HTERT RPE-1 (cell line): ENCODE measurements around the gene OR10H4.
"Not testable (repeated sequence)": the region's sequence is repeated elsewhere in the genome, so short reads cannot be mapped to it uniquely, and the experiment has no call there.

Experiments
- in situ Hi-C: fragments of 300-500 bp; cut with MboI; formaldehyde crosslinking; loops from 4 replicates; pipeline ENCODE4 v1.14.3; 2020; ENCODE audit warnings: low sequenced_read_pairs

Gene OR10H4

GRCh38 chr19:15948223-15949058 is at the start of gene OR10H4:
Gene OR10H4, plus strand, starts transcription at chr19:15949008. Its CDS starts 0 bp downstream, at chr19:15949008.
- in situ Hi-C loops: no loop called here

DNA sequence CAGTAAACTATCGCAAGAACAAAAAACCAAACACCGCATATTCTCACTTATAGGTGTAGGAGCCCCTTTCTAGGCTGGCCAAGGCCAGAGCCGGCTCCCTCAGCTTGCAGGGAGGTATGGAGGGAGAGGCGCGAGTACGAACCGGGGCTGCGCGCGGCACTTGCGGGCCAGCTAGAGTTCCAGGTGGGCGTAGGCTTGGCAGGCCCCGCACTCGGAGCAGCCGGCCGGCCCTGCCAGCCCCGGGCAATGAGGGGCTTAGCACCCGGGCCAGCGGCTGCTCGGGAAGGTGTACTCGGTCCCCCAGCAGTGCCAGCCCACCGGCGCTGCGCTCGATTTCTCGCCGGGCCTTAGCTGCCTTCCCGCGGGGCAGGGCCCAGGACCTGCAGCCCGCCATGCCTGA is 49.2 kb upstream of the OR10H4 start:
- in situ Hi-C loops: not testable (repeated sequence)

GRCh38 chr19:15900032-15900431 is 48.8 kb upstream of the OR10H4 start:
- in situ Hi-C loops: not testable (repeated sequence)

DNA sequence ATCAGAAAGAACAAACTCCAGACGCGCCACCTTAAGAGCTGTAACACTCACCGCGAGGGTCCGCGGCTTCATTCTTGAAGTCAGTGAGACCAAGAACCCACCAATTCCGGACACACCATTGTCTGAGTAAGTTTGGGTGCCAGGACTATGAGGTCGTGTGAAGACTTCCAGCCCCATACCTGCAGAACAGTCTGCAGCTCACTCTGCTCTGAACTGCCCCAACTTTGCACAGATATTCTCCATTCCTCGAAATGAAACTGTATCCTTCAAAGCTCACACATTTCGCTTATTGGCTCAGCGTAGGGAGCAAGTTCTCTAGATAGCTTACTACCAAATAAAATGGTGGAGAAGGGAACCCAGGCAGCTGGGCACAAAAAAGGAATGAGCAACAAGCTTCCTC is 48.3 kb upstream of the OR10H4 start:
- in situ Hi-C loops: no loop called here

DNA sequence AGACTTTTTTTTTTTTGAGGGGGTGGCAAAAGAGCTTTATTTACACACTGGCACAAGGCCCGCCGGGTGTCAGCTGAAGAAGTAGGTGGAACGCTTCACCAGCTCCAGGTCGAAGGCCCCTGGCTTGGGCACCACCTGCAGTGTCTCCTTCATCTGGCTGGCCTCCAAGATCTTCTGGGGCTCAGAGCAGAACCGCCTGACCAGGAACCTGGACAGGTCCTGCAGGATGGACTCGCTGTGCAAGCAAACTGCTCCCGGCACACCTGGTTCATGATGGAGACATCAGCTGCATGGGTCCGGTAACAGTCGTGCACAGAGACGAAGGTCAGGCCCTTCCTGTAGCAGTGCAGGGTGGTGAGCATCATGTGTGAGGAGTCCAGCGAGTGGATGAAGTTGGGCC is 46.6 kb upstream of the OR10H4 start:
- in situ Hi-C loops: no loop called here

GRCh38 chr19:15902898-15903297 is 45.9 kb upstream of the OR10H4 start:
- in situ Hi-C loops: not testable (repeated sequence)

- in situ Hi-C loops: no loop called here
Measured at GRCh38 chr19:15905026-15905425, 43.8 kb upstream of the OR10H4 start.

DNA sequence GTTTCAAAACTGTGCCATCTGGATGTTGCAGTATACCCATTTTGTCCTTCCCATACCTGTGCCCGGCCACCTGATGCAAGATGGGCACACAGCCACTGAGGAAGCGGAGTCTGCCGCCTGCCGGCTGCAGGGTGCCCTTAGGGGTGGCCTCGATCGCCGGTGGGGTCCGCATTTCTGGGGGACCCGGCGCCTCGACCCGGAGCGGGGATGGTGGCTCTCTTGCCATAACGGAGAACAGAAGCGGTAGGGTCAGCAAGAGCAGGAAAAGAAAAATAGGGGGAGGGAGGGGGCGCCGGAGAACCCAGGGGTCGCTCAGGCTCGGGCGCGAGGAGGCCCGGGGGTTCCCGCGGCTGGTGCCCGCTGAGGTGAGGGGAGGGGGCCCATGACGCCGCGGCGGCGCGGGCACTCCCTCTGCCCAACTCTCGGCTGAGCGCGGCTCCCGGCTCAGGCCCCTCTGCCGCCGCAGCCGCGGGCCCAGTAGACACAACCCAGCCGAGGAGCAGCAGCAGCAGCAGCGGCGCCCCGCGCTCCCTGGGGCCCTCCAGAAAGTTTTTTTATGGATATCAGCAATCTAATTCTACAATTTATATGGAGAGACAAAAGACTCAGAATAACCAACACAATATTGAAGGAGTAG is 37.1 kb upstream of the OR10H4 start:
- in situ Hi-C loops: no loop called here

DNA sequence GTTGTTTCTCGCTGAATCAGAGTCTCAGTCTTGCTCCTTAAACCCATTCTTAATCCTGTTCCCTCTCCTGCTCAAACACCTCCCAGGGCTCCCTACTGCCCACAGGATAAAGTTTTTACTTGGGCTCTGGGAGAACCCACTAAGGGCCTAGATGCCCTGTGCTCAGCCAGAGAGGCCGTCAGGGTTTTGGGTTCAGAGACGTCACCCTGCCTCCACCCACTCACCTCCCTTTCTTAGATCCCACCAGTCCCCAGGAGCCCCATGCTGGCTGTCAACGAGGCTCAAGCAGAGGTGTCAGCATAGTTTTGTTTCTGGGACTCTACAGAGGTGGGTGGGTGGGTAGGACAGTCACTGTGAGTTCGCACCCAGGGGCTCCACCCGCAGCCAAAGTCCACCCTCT is 35.4 kb upstream of the OR10H4 start:
- in situ Hi-C loops: no loop called here

- in situ Hi-C loops: no loop called here
Measured at GRCh38 chr19:15913830-15914229, 35.0 kb upstream of the OR10H4 start.

DNA sequence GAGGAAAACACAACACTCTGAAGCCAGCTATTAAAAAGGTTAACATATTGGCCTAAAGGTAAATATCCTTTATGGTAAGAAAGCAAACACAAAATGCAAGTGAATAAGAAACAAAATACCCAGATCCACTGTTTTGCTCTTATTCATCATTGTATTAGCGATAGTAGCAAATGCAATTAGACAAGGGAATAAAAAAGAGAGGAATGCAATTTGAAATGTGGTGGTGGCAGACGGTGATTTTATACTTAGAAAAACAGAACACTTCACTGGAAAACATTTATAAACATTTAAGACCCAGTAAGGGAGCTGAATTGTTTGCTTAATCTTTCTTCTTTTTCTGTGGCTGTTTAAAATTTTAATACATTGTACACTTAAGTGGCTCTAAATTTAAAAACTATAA is 33.7 kb upstream of the OR10H4 start:
- in situ Hi-C loops: no loop called here

- in situ Hi-C loops: no loop called here
Measured at GRCh38 chr19:15919243-15919642, 29.6 kb upstream of the OR10H4 start.

DNA sequence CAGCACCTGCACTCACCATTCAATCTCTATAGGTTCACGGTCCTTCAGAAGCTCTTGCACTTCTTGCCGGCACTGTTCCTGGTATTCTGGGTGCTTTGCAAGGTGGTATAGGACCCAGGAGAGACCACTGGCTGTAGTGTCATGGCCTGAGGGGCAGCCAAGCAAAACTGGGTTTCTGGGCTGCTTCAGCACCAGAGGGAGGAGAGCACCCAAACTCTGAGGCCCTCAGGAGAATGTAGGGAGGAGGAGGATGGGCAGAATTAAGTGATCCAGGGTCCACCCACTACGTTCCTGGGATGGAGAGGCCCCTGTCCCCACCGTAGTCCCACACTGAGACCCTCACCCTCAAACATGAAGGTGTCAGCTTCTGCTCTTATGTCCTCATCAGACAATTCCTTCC is 26.8 kb upstream of the OR10H4 start:
- in situ Hi-C loops: no loop called here

GRCh38 chr19:15923702-15924101 is 25.1 kb upstream of the OR10H4 start:
- in situ Hi-C loops: no loop called here

DNA sequence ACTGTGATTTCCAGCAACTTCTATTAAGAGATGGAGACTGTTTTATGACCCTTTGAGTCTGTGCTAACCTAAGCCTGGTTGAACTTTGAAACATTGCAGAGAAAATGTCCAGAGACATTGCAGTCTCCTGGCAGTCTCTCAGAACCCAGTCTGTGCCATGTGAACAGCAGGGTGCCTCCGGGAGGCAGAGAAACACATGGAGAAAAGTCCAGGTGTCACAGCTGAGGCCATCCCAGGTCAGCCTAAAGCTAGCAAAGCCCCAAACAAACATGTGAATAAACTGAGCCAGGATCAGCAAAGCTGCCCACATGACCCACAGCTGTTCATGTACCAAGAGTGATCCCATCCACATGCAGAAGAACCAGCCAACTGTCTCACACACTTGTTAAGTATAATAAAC is 22.3 kb upstream of the OR10H4 start:
- in situ Hi-C loops: no loop called here

DNA sequence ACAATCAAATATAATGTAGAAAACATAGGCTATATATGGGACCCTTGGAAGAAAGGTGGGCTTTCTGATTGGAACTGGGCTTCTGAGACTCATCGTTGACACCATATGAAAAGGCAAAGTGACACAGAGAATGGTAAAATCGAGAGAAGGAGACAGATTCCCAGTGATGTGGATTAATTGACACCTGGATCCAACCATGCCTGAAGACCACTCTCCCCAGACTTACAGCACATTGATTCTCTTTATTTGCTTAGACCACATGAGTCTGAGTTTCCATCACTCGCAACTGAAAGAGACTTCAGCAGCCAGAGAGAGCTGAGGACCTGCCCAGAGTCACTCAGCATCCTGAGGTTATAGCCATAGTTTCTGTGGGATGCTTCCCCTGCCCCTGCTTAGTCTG is 20.5 kb upstream of the OR10H4 start:
- in situ Hi-C loops: no loop called here

- in situ Hi-C loops: not testable (repeated sequence)
Measured at GRCh38 chr19:15933761-15934331, 15.0 kb upstream of the OR10H4 start.

- in situ Hi-C loops: no loop called here
Measured at GRCh38 chr19:15934332-15935078, 14.3 kb upstream of the OR10H4 start, which contains the start of gene CYP4F11. Gene CYP4F11, minus strand, starts transcription at chr19:15934529. Its CDS starts 121 bp downstream, at chr19:15934408.

GRCh38 chr19:15935167-15935702 is 13.6 kb upstream of the OR10H4 start:
- in situ Hi-C loops: no loop called here

DNA sequence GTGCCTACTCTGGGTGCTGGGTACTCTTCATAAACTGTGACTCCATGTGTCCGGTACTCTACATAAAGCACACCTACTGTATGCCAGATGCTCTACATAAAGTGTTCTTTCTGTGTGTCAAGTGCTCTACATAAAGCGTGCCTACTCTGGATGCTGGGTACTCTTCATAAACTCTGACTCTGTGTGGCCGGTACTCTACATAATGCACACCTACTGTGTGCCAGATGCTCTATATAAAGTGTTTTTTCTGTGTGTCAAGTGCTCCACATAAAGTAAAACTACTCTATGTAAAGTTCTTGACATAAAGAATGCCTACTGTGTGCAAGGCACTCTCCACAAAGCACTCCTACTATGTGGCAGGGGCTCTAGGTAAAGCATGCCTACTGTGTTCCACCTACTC is 12.6 kb upstream of the OR10H4 start:
- in situ Hi-C loops: no loop called here

DNA sequence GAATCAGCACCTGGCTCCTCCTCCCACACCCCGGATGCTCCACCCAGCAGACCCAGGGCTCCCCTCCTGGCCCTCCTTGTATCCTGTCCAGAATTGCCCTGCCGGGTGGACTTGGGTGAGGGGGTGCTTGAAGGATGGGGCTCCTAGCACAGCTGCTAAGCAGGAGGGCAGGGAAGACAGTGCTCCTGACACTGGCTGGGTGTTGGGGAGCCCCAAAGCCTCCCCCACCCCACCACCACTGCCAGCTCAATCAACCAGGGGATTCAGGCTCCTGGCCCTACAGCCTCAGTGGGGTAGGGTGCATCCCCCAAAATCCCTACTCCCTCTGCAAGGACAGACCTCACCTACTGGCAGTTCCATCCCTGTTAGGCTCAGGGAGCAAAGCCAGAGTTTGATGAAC is 11.9 kb upstream of the OR10H4 start:
- in situ Hi-C loops: no loop called here
